ENCODE results near the gene ASZ1. TPM values are rescaled to one million over a fixed set of nuclear protein-coding genes. Genes with fewer than 3 reads are reported as not detected.
A peak's percentile ranks its signal among the peaks of the same experiment; 100 is the strongest.

ASZ1 gene
- total RNA-seq, 1 experiment from 2014 or later = not detected

DNA sequence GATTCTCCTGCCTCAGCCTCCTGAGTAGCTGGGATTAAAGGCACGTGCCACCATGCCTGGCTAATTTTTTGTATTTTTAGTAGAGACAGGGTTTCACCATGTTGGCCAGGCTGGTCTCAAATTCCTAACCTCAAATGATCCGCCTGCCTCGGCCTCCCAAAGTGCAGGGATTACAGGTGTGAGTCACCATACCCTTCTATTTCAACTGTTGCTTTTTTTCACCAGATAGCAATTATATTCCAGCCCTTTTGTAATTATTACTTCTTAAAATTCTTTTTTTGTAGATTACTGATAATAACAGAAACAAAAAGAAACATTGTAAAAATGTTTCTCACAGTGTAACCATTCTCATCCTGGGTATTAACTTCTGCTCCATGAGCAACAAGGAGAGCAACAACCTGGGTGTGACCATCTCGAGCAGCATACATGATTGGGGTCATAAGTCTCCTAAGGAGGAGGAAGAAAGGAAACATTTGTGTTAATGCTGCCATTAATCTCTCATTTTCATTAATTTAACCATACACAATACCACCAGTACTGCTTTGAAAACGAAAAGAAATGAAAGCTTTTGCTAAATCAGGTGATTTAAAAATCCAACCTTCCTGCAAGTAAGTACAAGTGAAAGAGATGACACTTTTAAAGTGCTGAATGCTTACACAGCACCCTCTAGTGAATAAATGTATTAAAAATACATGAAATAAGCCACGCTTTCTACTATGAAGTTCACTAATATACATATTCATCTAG lies 41.8 kb downstream of the ASZ1 start:
- DNase-seq (ENCODE audit: low read depth, low spot score) (peak; percentile 37), ATAC-seq (peak; percentile 89)
- Histone ChIP-seq H3K4me2 (ENCODE audit: low read length) (peak overlapping the region; percentile 66), H3K9ac (ENCODE audit: low read length) (no peak overlapping the region), H2AFZ (ENCODE audit: low read depth, low read length, poor library complexity, severe bottlenecking) (peak overlapping the region; percentile 96), H3K36me3 (ENCODE audit: control insufficient read depth in 1 of 2, insufficient read depth in 2 of 2, low read length in 2 of 2) (no peaks in the 10 kb centered on the region), H3K27ac (ENCODE audit: low read depth, low read length) (no peak overlapping the region), H4K20me1 (ENCODE audit: insufficient read depth) (no peaks in the 10 kb centered on the region), H3K9me3 (ENCODE audit: control insufficient read depth in 1 of 2, insufficient read depth in 1 of 2, low read depth in 1 of 2, low read length in 2 of 2) (0 out of 4 replicates have a peak, but pooled peaks cover 0 to 3% of the 10 kb centered on the region in 2 experiments), H3K9me2 (ENCODE audit: insufficient read depth) (no peaks in the 10 kb centered on the region), H3K27me3 (ENCODE audit: insufficient read depth, low read length) (no peaks in the 10 kb centered on the region), H3K79me2 (ENCODE audit: insufficient read depth, low read length) (no peaks in the 10 kb centered on the region), H3K4me1 (ENCODE audit: control insufficient read depth in 1 of 2, insufficient read depth in 2 of 2, low read length in 2 of 2) (peaks cover 4 to 12% of the 10 kb centered on the region in 2 experiments; a peak in 3 of 4 replicates), H3K4me3 (replicated peaks in 1 of 2; ENCODE audit: low read depth in 1 of 2, low read length in 2 of 2) (peak overlapping the region in 1 of 2 experiments; percentile 29; a peak in 2 of 4 replicates)
- BruUV-seq (replicated peaks) = no TSS peak
- POLR2A ChIA-PET = no interaction called here
- RAD21 ChIA-PET (ENCODE audit: low non-redundant PET in 1 of 2, low total read pairs in 2 of 2, uncharacterized antibody in 2 of 2, unreplicated experiment in 2 of 2) = no interaction called here
- CTCF ChIA-PET = interaction anchor here (0.8 kb wide), 1 partner anchor 397 kb away, joined by 3 read pairs; no protein-coding TSS in a partner anchor
- intact Hi-C loops (cut with micrococcal nuclease) = loop anchor here (1.0 to 5.0 kb wide), 3 partner anchors 73 to 455 kb away; no protein-coding TSS in a partner anchor
- no peak for TF ChIP-seq EZH2 (IDR thresholded peaks at IDR 0.05)
- TF ChIP-seq, protein P1, sequence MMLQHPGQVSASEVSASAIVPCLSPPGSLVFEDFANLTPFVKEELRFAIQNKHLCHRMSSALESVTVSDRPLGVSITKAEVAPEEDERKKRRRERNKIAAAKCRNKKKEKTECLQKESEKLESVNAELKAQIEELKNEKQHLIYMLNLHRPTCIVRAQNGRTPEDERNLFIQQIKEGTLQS (IDR thresholded peaks at IDR 0.05) = peak; percentile 26; the same call in 1 of the 2 replicates
- TF ChIP-seq RAD21 (IDR thresholded peaks at IDR 0.05; ENCODE audit: low read depth) = peak; percentile 71
- no peak for TF ChIP-seq FOSL1 (IDR thresholded peaks at IDR 0.05; ENCODE audit: low read depth)
- 0 out of 2 replicates have a peak, but pooled peaks have one; percentile 7 for TF ChIP-seq CBX3 (IDR thresholded peaks at IDR 0.05; ENCODE audit: low read depth)
- 0 out of 2 replicates have a peak, but pooled peaks have one; percentile 25 for TF ChIP-seq JUND (IDR thresholded peaks at IDR 0.05)
- TF ChIP-seq, protein P2, sequence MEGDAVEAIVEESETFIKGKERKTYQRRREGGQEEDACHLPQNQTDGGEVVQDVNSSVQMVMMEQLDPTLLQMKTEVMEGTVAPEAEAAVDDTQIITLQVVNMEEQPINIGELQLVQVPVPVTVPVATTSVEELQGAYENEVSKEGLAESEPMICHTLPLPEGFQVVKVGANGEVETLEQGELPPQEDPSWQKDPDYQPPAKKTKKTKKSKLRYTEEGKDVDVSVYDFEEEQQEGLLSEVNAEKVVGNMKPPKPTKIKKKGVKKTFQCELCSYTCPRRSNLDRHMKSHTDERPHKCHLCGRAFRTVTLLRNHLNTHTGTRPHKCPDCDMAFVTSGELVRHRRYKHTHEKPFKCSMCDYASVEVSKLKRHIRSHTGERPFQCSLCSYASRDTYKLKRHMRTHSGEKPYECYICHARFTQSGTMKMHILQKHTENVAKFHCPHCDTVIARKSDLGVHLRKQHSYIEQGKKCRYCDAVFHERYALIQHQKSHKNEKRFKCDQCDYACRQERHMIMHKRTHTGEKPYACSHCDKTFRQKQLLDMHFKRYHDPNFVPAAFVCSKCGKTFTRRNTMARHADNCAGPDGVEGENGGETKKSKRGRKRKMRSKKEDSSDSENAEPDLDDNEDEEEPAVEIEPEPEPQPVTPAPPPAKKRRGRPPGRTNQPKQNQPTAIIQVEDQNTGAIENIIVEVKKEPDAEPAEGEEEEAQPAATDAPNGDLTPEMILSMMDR (IDR thresholded peaks at IDR 0.05 in 2 of 3, conservative IDR thresholded peaks at IDR 0.05 in 1 of 3; ENCODE audit: borderline replicate concordance in 1 of 3, insufficient read depth in 1 of 3, low read depth in 2 of 3, low read length in 2 of 3) = peak; percentile 30 to 62 (median 59); a peak in 5 of 6 replicates
- TF ChIP-seq CEBPB (IDR thresholded peaks at IDR 0.05; ENCODE audit: low read depth) = peak; percentile 19; the same call in 1 of the 2 replicates

Data from HCT116 (cell line).